Measurements from ENCODE around the gene P2RX5.

- TF ChIP-seq POLR2A (IDR thresholded peaks at IDR 0.05) = no peak
- TF ChIP-seq CTCF (IDR thresholded peaks at IDR 0.05) = no peak
Measured at GRCh38 chr17:3682033-3682432, 13.9 kb downstream of the P2RX5 start.

Data from thyroid gland (tissue), 4 donors.